Esophagus squamous epithelium (tissue), 5 donors: ENCODE measurements around the gene TBXAS1. TPM values are rescaled to one million over a fixed set of nuclear protein-coding genes. Genes with fewer than 3 reads are reported as not detected.

Source experiments
- DNase-seq: peaks from one replicate; lab custom pipeline; 2025; lab: John Stamatoyannopoulos, UW
- H3K27ac ChIP-seq, 4 donors: fragments of 200-600 bp; sonication (generic); one replicate each; pipeline ENCODE4 v1.5.1; 2016 to 2019; ENCODE audit warnings: mild to moderate bottlenecking in 1 of 4
- H3K27me3 ChIP-seq, 4 donors: fragments of 200-600 bp; sonication (generic); 1 replicate in 3 of 4; 2 replicates in 1 of 4; pipeline versions ENCODE4 v1.5.1 to v1.6.0; 2017 to 2021; ENCODE audit warnings: antibody characterized with exemption in 1 of 4
- H3K36me3 ChIP-seq, 3 donors: fragments of 200-600 bp; sonication (generic); one replicate each; pipeline ENCODE4 v1.5.1; 2016 to 2019
- H3K4me1 ChIP-seq, 3 donors: fragments of 200-600 bp; sonication (generic); one replicate each; pipeline ENCODE4 v1.5.1; 2017 to 2019
- H3K4me3 ChIP-seq, 4 donors: fragments of 200-600 bp; sonication (generic); 1 replicate in 3 of 4; 2 replicates in 1 of 4; pipeline ENCODE4 v1.5.1; 2016 to 2019; ENCODE audit warnings: mild to moderate bottlenecking in 2 of 4, moderate library complexity in 1 of 4
- H3K9me3 ChIP-seq, 3 donors: fragments of 200-600 bp; sonication (generic); one replicate each; pipeline ENCODE4 v1.5.1; 2016 to 2019
- POLR2A ChIP-seq, 4 donors: fragments of 450-650 bp; IDR thresholded peaks; one replicate each; pipeline ENCODE4 v1.6.1; 2017; ENCODE audit warnings: antibody characterized with exemption in 4 of 4, mild to moderate bottlenecking in 4 of 4, moderate library complexity in 3 of 4
- WGBS, 2 donors: methylation state at CpG; one replicate each; pipeline ENCODE4 v1.1.5; 2018; 5-methylcytosine and 5-hydroxymethylcytosine counted together
- intact Hi-C: fragments of 100-400 bp; cut with DNase I; formaldehyde crosslinking; loops from one replicate; pipeline ENCODE4 v1.15.0; 2022
- total RNA-seq, 4 donors: library from RNA; depleted of rRNA; stranded (reverse); fragments of >200 nt; gene quantifications; one replicate each; pipeline ENCODE4 v1.1.0, GENCODE V29; 2016
- TF ChIP-seq, protein P1 (sequence below), 6 experiments: fragments of 450-650 bp in 4 of 6; fragments of 200-600 bp in 2 of 6; sonication (generic) in 2 of 6; IDR thresholded peaks; one replicate each; pipeline ENCODE4 v1.5.1; 2016 to 2019; ENCODE audit warnings: antibody characterized with exemption in 6 of 6, mild to moderate bottlenecking in 4 of 6, moderate library complexity in 4 of 6
- donor health status: DM: yes; HTN: yes; CAD: no.

The TBXAS1 gene
- total RNA-seq, 4 donors from 2014 or later, result 9.4 to 24.8 (median 17.8) TPM

DNA sequence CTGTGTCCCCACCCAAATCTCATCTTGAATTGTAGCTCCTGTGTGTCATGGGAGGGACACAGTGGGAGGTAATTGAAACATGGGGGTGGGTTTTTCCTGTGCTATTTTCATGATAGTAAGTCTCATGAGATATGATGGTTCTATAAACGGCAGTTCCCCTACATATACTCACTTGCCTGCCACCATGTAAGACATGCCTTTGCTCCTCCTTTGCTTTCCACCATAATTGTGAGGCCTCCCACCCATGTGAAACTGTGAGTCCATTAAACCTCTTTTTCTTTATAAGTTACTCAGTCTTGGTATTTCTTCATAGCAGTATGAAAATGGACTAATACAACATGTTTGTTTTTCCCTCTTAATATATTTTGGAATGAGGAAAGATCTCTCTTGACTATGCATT is 24.5 kb upstream of the TBXAS1 start:
- Histone ChIP-seq H3K9me3 (no peaks in the 10 kb centered on the region), H3K36me3 (no peaks in the 10 kb centered on the region), H3K27ac (no peak overlapping the region), H3K4me3 (no peak overlapping the region), H3K27me3 (peaks cover 0 to 12% (median 0%) of the 10 kb centered on the region in 4 donors), H3K4me1 (peaks cover 2 to 6% (median 4%) of the 10 kb centered on the region in 3 donors)
- DNase-seq, result no peak
- WGBS, 2 donors, result 95 to 96% methylated on average over 1 of the region's 1 CpG
- intact Hi-C loops, result no loop called here
- TF ChIP-seq, protein P1, sequence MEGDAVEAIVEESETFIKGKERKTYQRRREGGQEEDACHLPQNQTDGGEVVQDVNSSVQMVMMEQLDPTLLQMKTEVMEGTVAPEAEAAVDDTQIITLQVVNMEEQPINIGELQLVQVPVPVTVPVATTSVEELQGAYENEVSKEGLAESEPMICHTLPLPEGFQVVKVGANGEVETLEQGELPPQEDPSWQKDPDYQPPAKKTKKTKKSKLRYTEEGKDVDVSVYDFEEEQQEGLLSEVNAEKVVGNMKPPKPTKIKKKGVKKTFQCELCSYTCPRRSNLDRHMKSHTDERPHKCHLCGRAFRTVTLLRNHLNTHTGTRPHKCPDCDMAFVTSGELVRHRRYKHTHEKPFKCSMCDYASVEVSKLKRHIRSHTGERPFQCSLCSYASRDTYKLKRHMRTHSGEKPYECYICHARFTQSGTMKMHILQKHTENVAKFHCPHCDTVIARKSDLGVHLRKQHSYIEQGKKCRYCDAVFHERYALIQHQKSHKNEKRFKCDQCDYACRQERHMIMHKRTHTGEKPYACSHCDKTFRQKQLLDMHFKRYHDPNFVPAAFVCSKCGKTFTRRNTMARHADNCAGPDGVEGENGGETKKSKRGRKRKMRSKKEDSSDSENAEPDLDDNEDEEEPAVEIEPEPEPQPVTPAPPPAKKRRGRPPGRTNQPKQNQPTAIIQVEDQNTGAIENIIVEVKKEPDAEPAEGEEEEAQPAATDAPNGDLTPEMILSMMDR (IDR thresholded peaks at IDR 0.05), result no peak
- TF ChIP-seq POLR2A (IDR thresholded peaks at IDR 0.05), result no peak

DNA sequence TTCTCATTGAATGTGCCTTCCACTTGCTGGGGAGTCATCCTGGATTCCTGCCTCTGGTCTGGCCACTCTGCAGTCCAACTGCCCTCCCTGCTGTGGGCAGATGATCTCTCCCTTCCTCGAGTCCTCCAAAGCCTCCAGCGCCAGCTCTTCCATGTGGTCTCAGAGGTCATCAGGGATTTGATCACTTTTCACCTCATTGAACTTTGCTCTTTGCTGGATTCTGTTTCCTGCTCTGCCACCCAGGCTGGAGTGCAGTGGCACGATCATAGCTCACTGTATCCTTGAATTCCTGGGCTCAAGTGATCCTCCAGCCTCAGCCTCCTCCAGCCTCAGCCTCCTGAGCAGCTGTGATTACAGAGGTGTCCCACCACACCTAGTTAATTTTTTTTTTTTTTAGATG is 22.1 kb upstream of the TBXAS1 start:
- H3K9me3 ChIP-seq, result no peaks in the 10 kb centered on the region
- no peaks in the 10 kb centered on the region for H3K4me1 ChIP-seq
- TF ChIP-seq, protein P1 (IDR thresholded peaks at IDR 0.05), result no peak
- no peak for TF ChIP-seq POLR2A (IDR thresholded peaks at IDR 0.05)
- H3K27me3 ChIP-seq, result peaks cover 0 to 12% (median 0%) of the 10 kb centered on the region in 4 donors
- intact Hi-C loops, result no loop called here
- DNase-seq, result no peak
- 83 to 89% methylated on average over 3 of the region's 3 CpGs for WGBS, 2 donors
- H3K27ac ChIP-seq, result no peak overlapping the region
- H3K36me3 ChIP-seq, result no peaks in the 10 kb centered on the region
- H3K4me3 ChIP-seq, result no peak overlapping the region

DNA sequence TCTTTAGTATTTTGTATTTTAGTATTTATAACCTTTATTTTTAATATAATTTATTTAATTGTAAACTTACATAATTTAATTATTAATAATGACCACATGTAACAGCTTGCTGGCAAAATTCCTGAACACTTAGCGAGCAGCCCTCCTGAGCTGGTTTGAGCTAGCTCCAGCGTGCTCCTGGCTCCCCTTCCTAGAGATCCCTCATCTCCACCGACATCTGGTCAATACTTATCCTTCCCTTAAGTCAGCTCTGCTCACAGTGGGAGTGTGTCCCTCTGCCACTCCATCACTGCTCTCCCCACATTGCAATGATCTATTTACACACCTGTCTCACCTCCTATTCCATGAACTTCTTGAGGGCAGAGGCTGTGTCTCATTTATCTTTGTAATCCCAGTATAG is 20.6 kb upstream of the TBXAS1 start:
- peaks cover 0 to 6% (median 0%) of the 10 kb centered on the region in 4 donors for H3K27me3 ChIP-seq
- DNase-seq, result no peak
- no peak overlapping the region for H3K27ac ChIP-seq
- TF ChIP-seq, protein P1 (IDR thresholded peaks at IDR 0.05), result no peak
- TF ChIP-seq POLR2A (IDR thresholded peaks at IDR 0.05), result no peak
- no peaks in the 10 kb centered on the region for H3K9me3 ChIP-seq
- no peak overlapping the region for H3K4me3 ChIP-seq
- no peaks in the 10 kb centered on the region for H3K4me1 ChIP-seq
- intact Hi-C loops, result no loop called here
- no peaks in the 10 kb centered on the region for H3K36me3 ChIP-seq
- 42 to 53% methylated on average over 3 of the region's 3 CpGs for WGBS, 2 donors

DNA sequence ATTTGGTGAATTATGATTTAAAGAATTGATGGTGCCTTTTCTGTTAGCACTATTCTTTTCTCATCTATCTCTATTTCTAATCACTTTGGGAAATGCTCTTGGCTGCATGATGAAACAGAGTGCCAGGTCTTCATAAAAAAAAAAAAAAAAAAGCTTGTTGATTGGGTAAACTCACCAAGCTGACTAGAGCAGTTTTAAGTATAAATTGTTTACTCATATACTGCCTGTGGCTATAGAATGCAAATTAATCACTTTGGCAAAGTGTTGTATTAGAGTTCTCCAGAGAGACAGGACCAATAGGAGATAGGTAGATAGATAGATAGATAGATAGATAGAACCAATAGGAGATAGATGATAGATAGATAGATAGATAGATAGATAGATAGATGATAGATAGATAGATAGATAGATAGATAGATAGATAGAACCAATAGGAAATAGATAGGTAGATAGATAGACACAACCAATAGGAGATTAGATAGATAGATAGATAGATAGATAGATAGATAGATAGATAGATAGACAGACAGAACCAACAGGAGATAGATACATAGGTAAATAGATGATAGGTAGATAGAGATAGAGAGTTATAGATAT is 20.1 kb upstream of the TBXAS1 start:
- H3K4me1 ChIP-seq, result no peaks in the 10 kb centered on the region
- intact Hi-C loops, result no loop called here
- no peak overlapping the region for H3K27ac ChIP-seq
- H3K36me3 ChIP-seq, result no peaks in the 10 kb centered on the region
- H3K27me3 ChIP-seq, result peaks cover 0 to under 1% (median 0%) of the 10 kb centered on the region in 4 donors
- no peak overlapping the region for H3K4me3 ChIP-seq
- TF ChIP-seq, protein P1 (IDR thresholded peaks at IDR 0.05), result no peak
- TF ChIP-seq POLR2A (IDR thresholded peaks at IDR 0.05), result no peak
- no peak for DNase-seq
- H3K9me3 ChIP-seq, result no peaks in the 10 kb centered on the region

DNA sequence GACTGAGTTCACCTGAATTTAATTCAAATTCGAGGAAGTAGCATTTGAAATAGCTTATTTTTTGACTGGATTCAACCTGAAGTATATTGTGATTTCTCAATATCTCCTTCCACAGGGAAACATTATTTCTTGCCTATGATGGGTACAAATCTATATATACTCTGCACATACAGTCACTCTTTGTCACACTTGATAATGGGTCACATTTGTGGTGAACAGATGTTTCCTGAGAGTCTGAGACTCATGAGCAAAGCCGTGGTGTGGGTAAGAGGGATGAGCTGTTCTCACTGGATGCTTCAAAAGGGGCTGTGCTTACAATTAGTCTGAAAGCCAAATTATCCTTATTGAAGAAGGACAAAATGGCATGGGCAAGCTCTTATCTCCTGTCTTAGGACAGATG is 18.0 kb upstream of the TBXAS1 start:
- WGBS, 2 donors, result 51 to 59% methylated on average over 2 of the region's 2 CpGs
- H3K9me3 ChIP-seq, result no peaks in the 10 kb centered on the region
- H3K27ac ChIP-seq, result no peak overlapping the region
- intact Hi-C loops, result no loop called here
- H3K4me1 ChIP-seq, result no peaks in the 10 kb centered on the region
- no peak overlapping the region for H3K4me3 ChIP-seq
- no peaks in the 10 kb centered on the region for H3K36me3 ChIP-seq
- TF ChIP-seq, protein P1 (IDR thresholded peaks at IDR 0.05), result no peak
- no peaks in the 10 kb centered on the region for H3K27me3 ChIP-seq
- no peak for DNase-seq
